DMS79 (cell line): ENCODE results near the gene WFS1.

Experiments used
- DNase-seq: peaks from one replicate; lab custom pipeline; 2025; lab: John Stamatoyannopoulos, UW

The WFS1 gene

DNA sequence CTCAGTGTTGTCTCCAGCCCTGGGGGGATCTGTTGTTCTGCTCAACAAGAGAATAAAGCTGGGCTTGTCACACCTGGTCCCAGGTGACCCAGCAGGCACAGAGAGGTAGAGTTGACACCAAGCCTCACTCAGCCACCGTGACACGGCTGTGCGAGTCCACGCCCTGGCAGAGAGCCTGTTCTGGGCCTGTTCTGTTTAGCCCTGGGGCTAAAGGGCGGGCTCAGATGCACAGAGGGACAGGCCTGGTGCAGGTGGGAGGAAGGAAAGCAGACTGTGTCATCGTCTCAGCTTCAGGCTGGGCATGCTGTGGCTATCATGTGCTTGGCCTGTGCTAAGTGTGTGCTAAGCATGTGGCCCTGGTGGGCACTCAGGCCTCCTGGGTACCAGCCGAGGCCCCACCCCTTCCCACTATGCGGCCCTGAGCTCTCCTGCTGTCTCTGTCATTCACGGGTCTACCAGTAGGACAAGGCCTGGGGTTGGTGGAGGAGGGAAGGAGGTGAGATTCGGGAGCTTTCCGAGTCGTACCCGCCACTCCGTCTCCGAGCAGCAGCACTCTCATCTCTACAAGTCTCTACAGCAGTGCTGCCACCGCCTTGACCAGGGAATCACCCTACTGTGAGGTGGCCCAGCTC, 10.8 kb downstream of the WFS1 start:
- no peak for DNase-seq

DNA sequence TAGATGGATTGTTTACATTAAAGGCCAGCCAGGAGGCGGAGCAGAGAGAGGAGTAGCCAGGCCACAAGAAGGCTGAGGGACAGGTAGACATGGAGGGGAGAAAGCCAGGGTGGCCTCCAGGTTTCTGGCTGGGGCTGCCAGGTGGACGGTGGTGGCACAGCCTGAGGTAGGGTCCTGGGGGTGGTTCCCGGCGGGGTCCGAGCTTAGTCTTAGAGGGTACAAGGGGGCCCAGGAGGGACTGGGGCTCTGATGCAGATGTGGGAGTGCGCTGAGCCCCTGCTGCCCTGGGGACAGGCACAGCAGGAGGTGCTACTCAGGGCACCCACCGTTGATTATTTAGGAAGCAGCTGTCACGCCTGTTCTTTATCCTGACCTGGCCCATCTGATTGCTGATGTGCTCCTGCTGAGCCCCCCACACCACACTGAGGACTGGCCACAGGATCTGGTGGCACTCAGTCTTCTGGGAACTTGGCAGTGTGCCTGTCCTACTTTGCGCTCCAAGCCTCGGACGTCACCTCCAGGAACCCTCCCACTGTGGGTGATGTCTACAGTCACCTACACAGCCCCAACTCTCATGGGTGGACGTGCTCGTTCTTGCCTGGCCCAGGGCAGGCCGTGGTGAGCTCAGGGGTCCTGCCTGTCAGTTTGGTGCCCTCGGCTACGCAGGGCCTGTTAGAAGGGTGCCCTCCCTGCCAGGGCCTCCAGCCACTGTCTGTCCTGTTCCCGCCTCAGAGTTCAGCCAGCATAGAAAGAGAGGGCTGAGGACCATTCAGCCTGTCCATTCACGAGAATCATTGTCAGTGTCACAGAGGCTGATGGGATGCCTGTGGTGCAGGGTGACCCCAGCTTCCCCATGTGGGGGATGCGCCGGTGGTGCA, 12.0 kb downstream of the WFS1 start:
- no peak for DNase-seq

DNA sequence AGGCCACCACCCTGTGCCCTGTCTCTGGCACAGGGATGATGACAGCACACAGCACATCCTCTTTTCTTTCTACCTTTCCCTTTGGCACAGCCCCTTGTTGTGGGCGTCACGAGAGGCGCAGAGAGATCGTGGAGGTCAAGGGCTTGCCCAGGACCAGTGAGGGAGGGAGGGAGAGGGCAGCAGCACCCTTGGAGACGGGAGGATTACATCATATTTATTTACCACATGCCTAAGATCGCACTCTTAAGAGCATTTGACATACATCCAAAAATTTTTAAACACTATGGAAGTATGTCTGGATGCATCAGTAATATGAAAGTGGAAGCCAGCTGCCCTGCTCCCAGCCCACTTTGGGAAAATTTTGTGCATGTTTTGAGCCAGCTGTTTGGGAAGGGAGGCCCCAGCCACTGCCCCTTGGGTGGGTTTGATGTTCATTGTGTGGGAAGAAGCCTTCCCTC, 12.7 kb downstream of the WFS1 start:
- DNase-seq, result no peak

DNA sequence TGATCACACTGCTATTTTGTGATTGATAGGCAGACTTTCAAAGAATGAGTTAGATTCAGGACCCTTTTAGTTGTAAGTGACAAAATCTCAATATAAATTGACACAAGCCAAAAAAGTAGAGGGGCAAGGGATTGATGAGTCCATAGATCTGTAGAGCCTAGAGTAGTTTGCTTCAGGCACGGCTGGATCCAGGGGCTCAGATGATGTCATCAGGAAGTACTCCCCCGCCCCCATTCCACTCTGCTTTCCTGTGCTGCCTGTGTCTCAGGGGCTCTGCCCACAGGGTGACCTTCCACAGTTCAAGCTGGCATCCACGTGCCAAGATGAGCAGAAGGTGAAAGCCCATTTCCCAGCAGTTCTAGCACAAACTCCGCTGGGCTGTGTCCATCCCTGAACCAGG, 13.6 kb downstream of the WFS1 start:
- no peak for DNase-seq

DNA sequence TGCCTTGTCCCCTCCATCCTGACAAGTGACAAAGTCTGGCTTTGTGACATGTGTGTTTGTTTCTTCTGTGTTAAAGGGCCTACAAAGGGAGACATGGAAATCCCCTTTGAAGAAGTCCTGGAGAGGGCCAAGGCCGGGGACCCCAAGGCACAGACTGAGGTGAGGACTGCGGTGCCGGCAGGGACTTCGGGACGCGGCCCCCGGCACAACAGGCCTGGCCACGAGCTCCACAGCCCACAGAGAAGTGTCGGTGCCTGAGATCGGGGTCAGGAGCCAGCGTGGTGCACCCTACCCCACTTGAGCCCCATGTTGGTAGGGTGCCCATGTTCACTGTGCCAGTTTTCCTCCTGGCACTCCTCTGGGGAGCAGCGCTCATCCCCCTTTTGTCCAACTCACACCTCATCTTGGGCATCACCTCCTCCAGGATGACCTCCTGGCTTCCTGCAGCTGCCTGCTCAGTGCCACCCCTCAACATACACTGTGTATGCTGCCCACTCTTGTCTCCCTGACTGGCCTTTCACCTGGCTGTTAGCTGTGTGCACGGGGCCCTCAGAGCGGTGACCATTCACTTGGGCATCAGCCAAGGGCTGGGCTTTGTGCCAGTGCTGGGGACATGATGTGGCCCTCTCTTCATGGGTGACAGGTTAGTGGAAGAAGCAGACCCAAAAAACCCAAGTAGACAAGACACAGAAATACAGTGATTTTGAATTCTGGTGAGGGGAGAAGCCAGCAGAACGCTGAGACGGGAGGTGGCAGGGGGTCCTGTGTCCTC, 17.6 kb downstream of the WFS1 start:
- DNase-seq, result no peak

DNA sequence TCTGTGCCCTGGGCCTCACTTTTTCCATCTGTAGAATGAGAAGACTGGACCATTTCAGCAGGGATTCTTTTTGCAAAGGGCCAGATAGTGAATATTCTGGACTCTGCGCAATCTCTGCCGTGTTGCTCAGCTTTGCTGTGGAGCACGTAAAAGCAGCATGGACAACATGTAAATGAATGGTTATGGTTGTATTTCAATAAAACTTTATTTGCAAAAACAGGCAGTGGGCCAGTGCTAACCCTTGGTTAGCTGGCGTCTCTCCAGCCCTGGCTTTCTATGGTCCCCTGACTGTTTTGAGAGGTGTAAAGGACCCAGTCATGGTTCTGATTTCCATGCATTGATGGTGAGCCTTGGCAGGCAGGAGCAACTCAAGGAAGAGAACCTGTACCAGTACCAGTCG, 18.7 kb downstream of the WFS1 start:
- no peak for DNase-seq

DNA sequence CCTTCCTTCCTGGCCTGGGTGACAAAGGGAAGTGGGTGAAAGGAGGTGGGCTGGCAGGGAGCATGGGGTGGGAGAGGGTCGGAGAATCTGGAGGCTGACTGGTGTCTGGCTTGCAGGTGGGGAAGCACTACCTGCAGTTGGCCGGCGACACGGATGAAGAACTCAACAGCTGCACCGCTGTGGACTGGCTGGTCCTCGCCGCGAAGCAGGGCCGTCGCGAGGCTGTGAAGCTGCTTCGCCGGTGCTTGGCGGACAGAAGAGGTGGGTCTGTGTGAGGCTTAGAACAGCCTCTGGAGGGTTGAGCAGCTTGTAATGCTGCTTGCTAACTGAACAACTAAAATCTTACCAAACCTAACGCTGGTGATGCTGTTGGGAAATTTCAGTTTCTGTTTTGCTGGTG, 19.2 kb downstream of the WFS1 start:
- no peak for DNase-seq

DNA sequence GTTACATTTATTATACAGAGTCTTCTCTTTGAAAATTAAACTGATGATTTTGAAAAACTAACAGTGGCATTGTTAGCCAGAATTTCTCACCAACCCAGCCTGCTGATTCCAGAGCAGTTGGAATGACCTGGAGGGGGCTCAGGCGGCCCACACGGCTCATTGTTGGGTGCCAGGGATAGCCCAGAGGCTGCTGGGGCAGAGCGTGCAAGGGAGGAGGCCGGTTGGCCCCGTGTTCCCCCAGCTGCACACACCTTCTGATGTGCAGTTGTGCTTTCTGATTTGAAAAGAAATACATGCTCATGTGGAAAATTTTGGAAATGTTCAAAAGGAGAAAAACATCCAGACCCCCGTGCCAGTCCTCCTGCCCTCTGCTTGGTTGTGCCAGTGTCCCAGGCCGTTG, 20.6 kb downstream of the WFS1 start:
- DNase-seq, result no peak

DNA sequence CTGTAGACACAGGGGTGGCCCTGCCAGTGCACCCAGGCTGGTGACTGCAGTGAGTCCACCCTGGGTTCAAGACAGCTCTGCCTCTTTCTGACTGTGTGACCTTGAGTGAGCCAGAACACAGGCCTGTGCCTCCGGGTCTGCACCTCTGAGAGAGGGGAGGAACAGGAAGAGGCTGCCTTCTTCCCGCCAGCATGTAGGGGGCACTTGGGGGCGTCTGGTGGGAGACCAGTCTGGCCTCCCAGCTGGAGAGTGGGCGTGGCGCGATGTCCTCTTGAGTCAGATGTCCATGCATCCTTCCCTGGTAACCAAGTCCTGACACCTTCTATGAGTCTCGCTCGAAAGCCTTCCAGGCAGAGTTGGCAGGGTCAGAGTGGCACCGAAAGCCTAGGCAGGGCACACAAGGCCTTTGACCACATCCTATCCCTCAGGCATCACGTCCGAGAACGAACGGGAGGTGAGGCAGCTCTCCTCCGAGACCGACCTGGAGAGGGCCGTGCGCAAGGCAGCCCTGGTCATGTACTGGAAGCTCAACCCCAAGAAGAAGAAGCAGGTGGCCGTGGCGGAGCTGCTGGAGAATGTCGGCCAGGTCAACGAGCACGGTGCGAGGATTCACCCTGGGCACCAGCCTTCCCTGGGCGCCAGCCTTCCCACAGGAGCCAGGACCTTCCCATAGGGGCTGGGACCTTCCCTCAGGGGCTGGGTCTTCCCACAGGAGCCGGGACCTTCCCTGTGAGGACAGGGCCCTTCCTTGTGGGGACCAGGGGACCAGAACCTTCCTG, 21.3 kb downstream of the WFS1 start:
- no peak for DNase-seq

DNA sequence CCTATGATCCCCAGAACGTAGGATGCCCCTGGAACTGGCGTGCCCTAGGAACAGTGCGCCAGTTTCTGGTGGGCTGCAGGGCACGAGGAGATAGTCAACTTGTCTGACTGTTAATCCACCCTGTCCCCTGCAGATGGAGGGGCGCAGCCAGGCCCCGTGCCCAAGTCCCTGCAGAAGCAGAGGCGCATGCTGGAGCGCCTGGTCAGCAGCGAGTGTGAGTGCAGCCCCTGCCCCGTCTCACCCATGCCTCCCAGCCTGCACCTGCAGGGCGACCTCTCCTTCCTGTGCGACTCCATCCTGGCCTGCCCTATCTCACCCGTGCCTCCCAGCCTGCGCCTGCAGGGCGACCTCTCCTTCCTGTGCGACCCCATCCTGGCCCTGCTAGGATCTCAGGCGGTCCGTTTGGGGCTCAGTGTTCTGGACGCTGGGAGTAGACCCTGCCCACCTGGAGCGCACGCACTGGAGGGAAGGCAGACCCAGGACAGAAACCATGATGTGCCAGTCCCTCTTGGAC, 22.2 kb downstream of the WFS1 start:
- no peak for DNase-seq

DNA sequence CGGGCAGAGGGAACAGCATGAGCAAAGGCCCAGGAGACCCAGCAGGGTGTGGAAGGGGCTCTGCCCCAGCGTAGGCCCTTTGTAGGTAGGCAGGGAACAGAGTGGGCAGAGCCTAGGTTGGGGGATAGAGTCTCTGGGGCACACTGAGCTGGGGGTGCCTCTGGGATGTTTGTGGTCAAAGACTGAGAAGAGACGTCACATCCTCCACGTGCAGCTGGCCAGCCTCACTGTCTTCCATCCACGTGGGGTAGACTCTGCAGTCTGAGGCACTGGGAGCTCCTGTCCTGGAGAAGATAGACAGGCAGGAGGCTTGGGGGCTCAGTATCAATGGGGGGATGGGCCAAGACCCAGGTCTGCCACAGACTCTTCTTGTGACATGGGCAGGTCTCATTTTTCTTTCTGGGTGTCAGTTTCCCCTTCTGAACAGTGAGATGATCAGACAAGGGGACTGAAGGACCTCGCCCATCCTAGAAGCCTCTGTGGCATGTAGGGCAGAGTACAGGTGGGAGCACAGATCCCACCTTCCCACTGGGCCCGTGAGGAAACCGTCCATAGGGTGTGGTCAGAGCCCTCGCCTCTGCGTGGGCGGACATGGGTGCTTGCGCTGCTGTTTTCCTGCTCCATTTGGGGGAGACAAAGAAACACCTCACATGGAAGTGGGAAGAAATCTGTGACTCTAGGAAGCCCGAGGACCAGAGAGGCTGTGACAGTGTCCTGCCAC, 22.9 kb downstream of the WFS1 start:
- DNase-seq, result no peak

DNA sequence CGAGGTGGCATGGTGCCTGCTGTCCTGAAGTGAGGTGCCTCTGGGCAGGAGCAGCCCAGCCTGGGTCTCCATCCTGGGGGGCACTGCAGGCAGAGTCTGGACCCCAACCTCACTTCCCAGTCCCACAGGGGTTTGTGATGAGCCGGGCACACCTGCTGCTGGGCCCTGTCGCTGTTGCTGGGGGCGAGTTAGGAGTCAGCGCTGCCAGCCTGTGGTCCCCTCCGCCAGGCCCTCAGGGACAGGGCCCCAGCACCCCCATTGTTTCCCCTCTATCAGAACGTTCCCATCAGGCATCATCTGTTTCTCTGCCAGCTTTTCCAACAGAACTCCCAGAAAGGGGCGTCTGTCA, 23.4 kb downstream of the WFS1 start:
- no peak for DNase-seq

DNA sequence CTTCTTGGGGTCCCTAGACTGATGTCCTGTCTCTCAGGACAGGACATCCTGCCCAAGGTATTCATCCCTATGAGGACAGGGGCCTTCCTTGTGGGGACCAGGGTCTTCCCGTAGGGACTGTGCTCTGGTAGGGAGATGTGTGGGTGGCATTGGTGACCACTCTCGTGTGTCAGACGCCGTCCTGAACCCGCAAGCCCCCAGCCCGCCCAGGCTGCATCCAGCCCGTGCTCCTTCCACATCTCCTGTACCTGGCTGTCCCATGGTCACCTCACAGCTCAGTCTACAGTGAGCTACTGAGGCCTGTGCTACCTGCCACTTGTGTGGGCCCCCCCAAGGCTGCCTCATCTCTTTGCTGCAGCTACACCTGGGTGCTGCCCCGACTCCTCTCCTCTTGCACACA, 24.0 kb downstream of the WFS1 start:
- no peak for DNase-seq

DNA sequence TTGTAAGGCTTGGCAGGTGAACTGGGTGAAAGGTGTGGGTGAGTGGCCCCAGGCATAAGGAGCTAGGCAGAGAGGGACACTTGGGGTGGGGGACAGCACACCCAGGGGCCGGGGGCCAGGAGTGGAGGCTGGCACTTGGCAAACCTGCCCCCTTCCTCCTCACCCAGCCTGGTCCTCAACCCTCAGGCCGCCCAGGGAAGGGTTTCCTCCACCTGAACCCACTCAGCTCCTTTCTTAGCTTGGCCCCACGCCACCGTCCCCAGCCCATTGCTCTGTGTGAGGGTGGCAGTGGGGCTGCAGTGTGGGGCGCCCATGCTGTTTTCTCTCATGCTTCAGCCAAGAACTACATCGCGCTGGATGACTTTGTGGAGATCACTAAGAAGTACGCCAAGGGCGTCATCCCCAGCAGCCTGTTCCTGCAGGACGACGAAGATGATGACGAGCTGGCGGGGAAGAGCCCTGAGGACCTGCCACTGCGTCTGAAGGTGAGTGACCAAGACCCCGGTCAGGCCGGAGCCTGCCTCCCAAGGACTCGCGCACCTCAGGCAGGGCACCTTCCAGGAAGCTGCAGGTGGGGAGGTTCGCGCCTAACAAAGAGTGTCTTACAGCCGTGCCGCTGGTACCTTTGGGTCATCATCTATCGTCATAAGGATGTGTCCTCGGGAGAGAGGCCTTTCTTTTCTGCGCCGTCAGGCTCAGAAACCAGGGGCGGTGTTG, 25.2 kb downstream of the WFS1 start:
- DNase-seq, result no peak

DNA sequence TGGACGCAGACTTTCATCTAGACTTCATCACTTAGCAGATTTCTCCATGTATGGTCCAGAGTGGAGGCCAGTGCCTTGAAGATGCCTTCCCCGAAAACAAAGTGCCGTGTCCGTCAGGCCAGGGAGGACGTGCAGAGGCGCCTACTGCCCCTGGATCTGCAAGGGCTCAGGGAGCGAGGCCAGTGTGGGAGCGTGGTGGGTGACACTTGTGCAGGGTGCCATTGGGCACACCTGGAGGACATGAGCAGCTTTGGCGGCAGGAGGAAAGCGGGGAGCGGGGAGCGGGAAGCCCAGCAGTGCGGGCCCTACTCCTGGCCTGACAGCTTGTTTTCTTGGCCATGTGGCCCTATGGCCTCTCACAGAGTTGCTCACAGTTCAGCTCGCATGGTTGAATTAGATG, 25.8 kb downstream of the WFS1 start:
- no peak for DNase-seq

DNA sequence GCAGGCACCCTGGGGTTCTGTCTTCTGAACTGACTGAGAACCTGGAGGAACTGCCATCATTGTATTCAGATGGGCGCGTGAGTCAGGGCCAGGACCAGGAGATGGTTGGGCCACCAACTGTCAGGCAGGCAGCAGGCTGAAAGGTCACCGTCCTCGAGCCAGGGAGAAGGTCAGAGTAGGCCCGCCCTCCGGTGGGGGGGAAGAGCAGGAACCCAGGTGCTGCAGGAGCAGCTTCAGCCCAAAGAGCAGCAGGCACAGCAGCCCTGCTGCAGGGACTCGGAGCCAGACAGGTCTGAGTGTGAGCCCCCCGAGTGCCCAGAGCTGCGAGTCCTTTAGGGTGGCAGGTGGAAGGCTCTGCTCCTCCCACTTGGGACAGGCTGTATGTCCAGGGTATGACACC, 26.4 kb downstream of the WFS1 start:
- no peak for DNase-seq

DNA sequence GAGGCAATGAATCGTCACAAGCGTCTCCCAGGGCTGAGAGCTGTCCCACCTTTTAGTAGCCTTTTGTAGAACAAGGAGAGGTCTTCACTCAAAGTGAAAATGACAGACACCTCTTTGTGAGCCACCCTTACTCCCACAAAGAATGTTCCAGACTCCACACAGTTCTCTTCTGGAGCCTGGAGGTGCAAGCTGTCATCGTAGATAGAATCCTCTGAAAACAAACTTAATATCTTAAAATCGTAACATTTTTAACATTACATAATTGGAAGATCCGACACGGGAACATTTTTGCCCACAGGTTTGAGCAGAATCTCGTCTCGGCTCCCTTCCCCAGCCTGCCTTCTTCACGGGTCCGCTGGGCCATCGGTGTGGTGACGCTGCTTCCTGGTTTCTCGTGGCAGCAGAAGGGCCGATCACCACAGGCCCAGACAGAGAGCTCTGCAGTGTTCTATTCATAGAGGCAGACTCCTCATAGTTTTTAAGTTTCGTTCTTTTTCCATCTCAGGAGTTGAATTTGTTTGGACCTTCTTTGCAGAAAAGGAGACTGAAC, 27.7 kb downstream of the WFS1 start:
- DNase-seq, result no peak

DNA sequence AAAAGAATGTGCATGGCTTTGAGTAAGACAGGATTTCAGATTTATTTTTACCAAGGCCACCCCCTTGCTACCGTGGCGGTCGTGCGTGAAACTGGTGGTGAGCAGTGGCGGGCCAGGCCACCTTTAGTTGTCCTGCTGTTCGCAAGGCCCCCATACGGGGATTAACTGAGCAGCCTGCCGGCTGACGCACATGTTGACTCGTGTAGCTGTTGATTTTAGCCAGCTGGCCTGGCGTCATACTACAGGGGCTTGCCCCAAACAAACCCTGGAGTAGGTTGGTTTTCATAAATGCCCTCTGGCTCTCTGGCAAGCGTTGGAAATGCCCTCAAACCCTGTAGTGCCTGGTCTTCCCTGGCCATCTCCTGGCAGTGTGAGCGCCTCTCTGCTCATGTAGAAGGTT, 28.4 kb downstream of the WFS1 start:
- DNase-seq, result no peak

DNA sequence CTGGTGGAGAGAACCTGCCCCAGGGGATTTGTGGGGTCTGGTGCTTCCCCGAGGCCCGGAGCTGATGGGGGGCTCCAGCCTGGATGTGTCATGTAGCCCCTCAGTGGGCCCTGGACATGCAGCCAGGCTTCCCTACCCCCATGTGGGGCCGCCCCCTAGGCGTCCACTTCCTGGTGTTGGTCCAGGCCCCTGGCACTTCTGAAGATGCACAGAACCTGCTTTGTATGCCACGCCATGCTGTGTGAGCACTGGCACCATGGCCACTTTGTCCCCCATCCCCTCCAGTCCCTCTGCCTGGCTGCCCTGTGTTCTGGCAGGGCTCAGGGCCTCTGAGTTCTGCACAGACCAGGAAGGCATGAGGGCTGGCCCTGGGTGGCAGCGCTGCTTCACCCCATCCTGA, 29.2 kb downstream of the WFS1 start:
- no peak for DNase-seq

DNA sequence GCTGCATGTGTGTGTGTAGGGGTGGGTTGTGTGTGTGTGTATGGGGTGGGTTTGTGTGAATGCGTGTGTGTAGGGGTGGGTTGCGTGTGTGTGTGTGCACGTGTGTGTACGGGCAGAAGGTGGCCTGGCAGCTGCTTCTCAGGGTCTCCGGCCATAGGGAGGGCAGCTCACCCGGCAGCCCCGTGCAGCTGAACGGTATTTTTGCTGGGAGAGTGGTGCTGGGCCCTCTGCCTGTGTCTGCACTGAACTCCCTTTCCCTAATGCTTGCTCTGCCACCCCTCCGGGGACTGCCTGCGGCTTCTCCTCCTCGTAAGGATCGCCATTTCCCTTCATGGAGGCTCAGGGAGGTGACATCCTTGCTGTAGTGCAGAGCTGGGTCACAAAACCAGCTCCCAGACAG, 30.2 kb downstream of the WFS1 start:
- DNase-seq, result no peak
